NCI-H1048 (cell line): ENCODE data around the gene GLIS1.

Source experiments
- DNase-seq: peaks from one replicate; lab custom pipeline; 2025; lab: John Stamatoyannopoulos, UW

The GLIS1 gene

DNA sequence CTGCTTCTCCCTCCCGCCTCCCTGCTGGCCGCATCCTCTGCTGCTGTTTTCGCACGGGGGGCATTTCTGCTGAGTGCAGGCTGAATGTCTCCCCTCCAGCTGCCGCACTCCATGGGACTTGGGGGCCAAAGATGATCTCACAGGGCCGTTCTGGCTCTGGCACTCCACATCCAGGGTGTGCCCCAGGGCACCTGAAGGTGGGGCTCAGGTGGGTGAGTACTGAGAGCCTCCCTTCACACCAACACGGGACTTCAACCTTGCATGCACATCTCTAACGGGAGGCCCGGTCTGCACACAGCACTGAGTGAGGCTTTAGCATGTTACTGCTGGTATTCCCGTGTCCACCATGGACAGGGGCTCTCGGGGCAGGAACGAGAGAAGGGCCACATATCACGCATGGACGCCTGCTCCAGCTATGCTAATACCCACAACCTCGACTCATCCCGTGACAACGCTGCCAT, 190.9 kb downstream of the GLIS1 start:
- no peak for DNase-seq

DNA sequence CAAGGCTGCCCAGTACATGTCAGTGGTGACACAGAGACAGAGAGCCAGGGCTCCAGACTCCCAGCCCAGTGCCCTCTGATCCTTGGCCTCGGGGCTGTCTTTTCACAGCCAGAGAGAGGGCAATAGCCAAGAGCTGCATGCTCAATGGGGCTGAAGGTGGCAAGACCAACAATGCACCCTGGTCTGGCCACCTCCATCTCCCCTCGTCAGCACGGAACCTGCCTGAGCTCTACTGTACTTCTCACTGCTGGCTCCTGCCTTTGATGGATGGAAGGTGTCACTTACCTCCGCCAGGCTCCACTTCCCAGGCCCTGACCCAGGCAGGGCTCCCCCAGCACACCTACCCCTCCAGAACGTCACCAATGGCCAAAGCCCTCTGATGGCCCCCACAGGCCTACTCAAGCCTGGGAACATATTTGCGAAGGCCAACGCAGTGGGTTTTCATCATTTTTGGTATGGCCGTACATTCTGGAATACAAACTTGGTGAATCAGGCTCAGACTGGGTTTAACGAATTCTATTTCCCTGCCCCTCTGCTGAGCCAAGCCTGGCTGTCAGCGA, 191.7 kb downstream of the GLIS1 start:
- DNase-seq = no peak

DNA sequence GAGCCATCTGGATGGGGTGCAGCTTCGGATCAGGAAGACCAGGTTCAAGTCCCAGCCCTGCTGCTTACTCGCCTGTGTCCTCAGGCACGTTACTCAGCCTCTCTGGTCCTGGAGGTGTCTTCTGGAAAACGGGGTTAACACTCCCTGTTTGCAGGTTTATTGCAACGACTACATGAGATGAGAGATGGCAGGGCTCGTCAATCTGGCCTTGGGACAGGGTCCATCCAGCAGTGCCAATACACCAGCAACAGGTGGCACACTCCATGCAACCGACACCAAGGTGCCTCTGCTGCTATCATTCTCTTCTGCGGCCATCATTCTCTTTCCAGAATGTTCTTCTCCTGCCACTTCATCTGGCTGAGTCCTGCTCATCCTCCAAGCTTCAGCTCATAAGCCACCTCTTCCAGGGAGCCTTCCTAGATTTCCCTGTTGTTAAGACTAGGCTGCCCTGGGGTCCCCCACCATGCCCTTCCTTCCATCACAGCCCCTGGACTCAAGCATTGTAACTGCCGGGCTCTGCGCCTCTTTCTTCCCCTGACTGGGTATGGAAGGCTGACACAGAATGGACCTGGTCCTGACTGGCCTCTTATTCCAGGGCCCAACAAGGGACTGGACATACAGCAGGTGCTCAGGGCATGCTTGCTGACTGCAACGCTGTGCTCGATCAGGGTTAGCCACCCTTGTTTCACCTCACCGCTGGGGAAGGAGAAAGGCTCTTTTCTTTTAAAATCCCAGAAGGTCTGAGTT, 192.4 kb downstream of the GLIS1 start:
- DNase-seq = no peak

DNA sequence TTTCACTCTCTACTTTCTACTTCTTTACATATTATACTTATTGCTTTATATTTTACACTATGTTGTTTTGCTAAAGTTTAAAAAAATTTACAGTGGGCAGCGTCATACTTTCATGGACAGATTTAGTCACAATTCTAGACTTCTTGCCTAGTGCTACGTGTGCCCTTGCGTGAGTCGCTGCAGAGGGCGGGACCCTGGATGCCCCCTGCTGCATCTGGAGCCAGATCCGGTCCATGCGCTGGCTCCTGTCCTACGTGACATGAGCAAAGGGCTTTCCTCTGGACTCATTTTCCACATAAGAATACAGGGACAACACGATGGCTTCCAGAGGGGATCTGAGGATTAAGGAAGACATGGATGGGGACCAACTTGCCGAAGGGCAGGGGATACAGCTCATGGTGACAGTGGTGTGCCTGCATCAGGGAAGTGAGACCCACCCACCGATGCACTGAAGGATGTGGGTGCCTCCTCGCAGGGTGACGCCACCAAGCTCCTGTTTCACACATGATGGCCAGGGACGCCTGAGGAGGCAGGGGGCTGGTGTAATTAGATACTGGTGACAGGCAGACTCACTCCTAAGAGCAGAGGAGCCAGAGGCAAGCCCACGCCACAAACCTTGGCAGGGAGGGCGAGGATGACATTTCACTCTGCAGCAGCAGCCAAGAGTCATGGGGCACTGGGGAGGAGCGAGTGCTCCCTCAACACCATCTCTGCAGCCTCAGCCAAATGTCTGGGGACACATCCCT, 193.1 kb downstream of the GLIS1 start:
- DNase-seq = no peak

DNA sequence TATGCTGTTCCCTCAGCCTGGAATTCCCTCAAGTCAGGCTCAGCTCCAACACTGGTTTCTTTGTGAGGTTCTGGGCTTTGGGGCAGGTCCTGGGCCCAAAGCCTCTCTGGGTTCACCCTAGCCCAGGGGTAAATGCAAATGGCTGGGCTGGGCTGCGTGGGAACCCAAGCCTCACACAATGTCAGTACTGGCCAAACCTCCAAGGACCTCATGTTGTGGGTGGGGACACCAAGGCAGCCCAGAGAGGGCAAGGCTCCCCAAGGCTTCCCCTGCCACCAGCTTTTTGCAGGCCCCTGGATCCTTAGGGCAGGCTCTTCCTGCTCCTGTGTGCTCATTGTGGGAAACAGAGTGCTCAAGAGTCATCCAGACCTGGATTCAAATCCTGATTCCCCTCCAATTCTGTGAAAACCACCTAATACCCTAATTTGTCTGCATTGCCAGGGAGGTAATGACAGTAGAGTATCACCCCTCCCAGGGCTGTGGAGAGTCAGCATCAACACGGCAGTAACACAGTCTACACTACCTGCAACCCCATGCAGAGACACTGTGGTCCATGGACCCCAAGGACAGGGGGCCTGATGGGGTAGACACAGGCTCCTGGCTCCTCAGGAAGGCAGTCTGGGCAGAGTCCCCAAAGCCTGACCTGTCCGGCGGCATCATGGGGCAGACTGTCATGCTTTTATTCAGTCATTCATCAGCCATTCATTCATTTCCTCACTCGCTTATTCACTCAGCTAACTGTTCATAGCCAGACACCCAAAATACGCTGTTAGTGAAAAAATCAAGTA, 194.0 kb downstream of the GLIS1 start:
- DNase-seq = no peak

DNA sequence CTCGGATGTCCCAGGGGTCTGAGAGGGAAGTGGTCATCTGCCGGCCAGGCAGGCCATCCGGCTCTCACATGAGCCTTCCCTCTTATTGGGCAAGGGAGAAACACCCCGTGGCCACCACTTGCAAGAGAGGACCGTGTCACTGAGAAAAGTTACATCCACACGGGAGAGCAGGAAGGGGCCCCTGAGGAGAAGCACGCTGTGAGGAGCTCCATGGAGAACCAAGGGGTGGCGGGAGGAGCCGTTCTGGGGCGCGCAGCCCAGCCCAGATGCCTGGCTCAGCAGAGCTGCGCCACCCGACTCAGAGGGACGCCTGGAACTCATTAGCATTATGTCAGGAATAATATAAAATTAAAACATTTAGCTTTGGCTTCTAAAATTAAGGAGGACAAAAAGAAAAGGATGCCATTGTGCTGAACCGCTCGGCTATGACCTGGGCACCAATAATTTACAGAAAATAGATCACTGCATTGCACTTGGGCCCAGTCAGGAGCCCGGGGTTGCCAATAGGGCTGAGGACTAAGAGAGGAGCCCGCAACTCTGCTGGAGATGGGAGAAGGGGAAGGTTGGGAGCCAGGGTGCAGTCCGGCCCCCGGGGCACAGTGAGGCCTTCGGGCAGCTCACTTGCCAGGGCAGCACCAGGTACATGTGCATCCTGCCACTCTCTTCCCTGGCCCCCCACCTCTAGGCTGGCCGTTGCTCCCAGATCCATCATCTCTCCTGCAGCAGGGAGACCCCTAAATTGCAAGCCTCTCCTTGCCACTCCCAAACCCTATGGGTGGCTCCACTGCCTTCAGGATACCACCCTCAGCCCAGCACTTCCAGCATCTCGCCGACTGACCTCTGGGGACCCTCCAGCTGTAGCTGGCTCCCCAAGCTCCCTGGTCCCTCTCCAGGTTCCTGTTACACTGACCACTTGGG, 194.9 kb downstream of the GLIS1 start:
- DNase-seq = no peak

DNA sequence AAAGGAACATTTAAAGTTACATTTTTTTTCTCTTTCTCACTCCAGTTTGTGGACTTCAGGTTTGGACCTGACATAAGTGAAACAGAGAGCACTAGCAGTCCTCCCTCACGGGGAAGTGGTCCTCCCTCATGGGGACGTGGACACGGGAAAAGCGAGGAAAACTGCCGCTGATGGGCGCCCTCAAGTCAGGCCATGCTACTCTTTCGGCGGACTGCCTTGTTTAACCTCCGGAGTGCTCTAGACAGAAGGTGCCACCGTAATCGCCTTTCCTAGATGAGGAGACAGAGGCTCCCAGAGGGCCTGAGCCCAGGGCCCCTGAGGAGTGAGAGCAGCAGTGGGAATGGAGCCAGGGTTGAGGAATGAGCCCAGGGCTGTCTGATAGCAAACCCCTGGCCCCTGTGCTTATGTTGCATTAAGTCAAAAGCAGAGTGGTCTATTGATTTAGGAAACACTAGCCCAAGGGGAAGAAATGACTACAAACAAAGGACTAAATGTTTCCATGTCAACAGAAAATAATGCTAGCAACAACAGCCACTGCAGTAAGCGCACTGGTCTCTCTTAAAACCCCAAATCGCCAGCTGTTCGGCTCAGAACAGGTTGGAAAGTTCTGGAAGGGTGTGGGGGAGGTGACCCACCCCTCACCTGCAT, 195.7 kb downstream of the GLIS1 start:
- DNase-seq = no peak

DNA sequence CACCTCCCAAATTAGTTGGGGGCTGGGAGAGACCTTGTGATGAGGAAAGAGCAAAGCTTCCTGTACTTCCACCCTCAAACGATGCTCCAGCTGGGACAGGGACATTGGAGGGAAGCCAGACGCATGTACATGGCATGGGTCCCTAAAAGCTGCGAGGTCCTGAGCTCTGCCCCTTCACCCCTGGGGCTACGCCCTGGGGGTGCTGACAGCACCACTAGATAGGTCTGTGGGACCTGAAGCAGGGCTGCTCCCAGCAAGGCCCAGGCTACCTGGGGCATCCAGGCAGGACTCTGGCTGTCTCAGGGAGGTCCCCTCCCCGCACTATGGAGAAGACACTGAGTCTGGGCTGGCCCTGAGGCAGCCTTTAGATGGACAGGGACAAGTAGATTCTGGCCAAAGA, 196.4 kb downstream of the GLIS1 start:
- no peak for DNase-seq

DNA sequence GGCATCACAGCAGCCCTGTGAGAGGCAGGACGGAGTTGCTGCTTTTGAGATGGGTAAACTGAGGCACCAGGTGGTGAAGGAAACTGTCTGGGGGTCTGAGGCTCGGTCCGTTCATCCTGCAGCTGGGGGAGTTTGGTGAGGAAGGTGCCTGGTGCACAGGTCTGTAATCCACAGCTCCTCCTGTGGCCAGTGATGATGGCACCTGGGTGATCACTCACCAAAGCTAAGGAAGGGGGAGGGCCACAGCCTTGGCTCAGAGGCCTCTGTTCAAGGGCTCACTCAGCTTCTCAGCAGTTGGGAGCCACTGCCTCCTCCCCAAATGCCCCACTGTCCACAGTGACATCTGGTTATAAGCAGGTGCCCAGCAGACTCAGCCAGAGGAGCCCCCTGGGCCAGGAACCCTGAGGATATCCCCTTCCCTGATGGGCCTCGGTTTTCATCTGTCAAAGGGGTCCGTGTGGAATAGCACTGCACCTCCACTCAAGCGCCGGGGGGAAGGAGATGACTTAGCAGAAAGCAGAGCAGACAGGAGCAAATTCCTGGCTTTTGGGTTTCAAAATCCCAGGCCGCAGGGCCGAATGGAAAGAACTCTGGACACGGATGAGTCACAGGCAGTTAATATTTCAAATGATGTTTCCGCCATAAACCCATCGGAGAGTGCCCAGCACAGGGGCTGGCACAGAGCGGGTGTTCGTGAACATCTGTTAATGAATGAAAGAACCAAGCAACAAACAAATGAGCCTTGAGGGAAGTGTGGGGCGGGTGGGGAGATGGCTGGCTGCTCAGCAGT, 197.0 kb downstream of the GLIS1 start:
- no peak for DNase-seq

DNA sequence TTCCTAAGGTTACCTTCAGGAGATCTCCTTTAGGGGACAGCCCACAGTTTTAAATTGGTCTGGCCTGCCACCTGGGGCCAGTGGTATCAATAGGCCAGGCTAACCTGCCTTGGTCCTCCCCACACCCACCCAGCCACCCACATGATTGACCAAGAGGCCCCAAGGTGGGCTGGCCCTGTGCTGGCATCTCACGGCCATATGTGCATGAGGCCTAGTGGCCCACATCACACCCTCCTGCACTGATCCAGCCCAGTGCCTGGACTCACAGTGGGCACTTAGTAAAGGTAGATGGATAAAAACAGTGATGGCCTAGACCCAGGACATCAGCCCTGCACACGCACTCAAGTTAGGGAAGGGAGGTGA, 197.7 kb downstream of the GLIS1 start:
- DNase-seq = no peak

DNA sequence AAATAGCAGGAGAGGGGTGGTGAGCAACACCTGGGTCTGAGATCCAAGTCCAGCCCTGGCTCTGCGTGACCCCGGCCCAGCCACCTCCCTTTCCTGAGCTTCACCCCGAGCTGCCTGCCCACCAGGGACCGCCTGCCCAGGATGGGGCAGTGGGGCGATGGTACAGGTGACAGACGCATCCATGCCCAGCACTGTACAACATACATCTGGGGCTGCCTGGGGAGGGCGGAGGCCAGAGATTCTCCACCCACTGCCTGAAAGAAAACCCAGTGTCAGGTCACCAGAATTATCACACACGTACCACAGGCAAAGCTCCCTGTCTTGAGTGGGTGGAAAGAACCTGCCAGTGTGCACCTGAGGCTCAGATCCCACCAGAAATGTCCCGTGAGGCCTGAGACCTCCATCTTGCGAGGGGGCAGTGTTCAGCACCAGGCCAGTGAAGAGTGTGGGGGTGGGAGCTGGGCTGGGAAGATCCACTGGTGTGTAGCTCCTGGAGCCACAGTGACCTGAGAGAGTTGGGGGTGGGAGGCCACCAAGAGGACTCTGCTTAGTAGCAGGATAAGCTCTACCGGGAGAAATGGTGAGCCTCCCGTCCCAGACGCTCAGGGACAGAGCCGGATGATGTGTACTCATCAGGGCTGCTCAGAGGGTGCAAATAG, 198.2 kb downstream of the GLIS1 start:
- DNase-seq = no peak

DNA sequence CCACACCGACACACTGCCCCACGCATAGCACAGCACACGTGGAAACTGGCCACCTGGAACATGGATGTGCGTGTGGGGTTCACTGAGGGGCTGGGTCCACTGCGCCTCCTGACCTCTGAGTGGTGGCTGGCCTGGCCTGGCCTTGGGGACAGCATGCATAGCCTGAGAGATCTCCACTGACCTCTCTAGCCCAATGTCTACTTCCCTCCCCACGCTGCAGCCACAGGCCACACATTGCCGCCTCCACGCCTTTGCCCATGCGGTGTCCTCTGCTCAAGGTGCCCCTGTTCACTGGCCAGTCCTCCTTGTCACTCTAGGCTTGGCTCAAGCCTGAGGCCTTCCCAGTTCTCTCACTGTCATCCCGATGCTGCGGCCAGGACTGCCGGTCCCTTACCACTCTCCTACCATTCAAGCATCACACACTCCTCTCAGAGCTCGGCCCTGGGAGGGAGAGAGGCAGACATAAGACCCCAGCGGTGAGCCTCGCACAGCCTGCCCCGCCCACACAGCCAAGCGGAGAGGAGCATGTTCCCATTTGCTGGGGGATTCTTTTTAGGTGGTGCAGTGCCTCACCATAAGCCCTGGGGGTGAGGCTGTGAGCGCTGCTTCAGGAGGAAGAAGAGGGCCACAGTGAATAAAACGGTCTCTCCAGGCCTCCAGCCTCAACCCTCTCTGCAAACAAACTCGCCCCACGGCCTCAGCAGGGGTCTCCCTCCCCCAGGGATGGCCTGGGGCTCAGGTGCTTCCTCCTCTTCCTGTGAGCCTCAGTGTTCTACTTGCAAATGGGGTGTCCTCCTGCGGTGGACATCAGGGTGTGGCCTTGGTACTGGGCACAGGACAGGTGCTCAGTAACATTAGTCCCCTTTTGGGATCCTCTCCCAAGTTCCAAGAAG, 199.0 kb downstream of the GLIS1 start:
- DNase-seq = no peak

DNA sequence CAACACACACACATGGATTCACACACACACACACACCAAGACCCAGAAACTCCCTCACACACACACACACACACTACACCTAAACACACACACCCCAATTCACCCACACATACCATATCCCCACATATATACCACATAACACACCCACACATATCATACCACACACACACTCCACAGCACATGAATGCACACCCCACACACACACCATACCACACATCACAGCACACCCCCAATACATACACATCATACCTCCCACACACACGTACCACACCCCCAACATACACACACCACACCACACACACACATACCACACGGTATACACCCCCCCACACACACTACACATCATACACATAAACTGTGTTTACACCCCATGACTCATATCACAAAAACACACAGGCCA, 199.7 kb downstream of the GLIS1 start:
- no peak for DNase-seq

DNA sequence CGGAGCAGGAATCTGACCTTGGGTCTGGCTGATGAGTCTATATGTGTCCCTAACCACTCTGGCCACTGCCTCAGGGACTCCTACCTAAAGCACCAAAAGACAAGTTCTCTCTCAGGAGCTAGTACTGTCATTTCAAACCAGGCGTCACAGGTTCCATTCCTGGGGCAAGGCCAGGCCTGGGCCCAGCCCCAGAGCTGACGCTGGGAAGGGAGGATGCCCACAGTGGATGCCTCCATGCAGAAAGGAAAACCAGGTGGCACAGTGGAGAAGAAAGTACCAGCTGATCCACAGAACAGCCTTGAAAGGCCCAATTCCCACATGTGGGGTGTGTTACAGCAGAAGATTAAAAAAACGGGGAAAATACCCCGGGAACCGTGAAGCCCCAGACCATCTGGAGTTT, 202.4 kb downstream of the GLIS1 start:
- no peak for DNase-seq

DNA sequence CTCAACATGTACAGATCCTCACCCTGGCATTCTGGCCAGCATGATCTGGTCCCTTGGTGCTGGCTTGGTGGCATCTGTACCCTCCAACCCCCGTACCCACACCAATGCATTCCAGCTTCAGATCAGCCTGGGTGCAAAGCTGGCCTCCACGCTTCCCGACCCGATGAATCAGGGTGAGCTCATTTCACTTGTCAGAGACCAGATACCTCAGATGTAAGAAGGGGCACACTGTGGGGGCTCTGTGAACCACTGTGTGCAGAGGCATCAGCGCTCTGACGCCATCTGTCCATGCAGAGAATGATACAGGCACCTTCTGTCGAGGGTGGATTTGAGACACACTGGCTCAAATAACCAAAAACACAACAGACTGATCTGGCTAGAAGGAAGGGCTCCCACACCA, 203.1 kb downstream of the GLIS1 start:
- DNase-seq = no peak

DNA sequence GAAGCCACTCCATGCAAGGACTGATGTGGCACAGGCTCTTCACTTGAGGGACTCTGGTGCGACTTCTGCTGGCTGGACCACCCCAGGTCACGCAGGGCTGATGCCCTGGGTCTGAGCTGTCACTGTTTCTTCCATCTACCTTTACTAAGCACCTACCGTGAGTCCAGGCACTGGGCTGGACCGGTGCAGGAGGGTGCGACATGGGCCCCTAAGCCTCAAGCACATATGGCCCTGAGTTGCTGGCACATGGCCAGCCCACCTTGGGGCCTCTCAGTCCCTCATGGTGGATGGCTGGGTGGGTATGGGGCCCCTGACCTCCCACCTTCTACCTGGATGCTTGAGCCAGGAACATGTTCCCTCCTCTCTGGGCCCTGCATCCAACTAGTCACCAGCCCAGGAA, 203.7 kb downstream of the GLIS1 start:
- no peak for DNase-seq

DNA sequence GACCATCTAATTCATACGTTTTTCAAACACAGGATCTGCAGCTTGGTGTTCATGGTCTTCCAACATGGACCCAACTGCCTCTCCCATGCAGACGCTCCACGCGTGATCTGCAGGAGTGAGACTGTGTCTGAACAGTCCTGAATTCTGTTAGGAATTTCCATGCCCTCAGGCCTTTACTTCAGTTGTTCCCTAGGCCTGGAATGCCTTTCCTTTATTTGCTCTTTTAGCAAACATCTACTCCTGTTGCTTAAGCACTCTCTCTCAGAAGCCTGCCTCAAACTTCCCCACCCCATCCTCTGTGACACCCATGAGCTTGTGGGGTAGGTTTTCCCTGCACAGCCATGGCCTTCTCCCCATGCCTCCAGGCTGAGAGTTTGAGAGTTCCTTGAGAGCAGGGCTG, 206.1 kb downstream of the GLIS1 start:
- no peak for DNase-seq

DNA sequence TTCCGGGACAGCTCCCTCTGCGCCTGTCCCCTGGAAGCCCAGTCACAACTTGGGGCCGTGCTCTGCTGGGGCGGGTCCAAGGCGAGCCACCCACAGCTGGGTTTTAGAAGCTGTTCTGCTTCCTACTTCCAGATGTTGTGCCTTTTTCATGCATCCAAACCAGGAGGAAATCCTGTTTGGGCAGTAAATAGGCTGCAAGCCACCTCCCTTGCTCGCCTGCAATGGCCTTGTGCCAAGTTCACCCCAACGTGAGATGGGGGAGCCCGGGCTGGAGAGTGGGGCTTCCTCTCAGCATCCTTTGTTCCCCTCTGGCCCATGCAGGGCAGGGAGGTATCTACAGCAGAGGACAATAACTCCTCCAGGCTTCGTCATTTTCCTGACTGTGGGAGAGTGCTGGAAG, 206.6 kb downstream of the GLIS1 start:
- DNase-seq = no peak

DNA sequence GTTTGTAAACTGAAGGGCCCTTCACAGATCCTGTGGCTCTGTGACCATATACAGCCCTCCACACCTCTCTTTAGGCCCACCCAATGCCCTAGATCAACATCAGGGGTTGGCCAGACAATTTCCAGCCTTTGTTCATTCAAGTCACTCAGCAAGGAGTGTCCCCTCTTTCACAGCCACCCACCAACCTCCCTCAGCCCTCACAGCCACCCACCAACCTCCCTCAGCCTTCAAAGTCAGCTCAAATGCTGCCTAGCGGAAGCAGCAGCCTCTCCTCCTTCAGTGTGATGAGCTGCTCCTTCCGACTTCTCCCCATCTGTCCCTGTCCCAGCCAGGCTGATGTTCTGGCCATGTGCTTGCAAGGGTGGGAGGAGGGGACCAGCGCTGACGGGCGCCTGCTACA, 208.4 kb downstream of the GLIS1 start:
- DNase-seq = no peak
